ENCODE data around the gene KLHDC8B. TPM values are rescaled to one million over a fixed set of nuclear protein-coding genes. Genes with fewer than 3 reads are reported as not detected.

The KLHDC8B gene
- total RNA-seq, 1 donor from 2014 or later = 1.2 TPM

DNA sequence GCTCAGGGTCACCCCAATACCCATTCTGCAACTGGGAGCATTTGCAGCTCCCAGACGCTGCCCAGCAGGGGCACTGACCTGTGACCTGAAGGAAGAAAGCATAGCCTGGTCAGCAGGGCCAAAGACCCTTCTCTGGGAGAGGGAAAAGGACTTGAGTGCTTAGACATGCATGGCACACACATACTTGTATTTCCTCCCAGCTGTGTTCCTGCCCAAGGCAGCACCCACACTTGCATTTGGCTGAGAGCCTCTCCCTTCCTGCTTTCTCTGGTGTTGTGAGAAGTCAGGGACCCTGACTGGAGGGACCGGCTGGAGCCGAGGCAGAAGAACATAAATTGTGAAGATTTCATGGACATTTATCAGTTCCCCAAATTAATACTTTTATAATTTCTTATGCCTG is 31.3 kb upstream of the KLHDC8B start:
- TF ChIP-seq, protein P1, sequence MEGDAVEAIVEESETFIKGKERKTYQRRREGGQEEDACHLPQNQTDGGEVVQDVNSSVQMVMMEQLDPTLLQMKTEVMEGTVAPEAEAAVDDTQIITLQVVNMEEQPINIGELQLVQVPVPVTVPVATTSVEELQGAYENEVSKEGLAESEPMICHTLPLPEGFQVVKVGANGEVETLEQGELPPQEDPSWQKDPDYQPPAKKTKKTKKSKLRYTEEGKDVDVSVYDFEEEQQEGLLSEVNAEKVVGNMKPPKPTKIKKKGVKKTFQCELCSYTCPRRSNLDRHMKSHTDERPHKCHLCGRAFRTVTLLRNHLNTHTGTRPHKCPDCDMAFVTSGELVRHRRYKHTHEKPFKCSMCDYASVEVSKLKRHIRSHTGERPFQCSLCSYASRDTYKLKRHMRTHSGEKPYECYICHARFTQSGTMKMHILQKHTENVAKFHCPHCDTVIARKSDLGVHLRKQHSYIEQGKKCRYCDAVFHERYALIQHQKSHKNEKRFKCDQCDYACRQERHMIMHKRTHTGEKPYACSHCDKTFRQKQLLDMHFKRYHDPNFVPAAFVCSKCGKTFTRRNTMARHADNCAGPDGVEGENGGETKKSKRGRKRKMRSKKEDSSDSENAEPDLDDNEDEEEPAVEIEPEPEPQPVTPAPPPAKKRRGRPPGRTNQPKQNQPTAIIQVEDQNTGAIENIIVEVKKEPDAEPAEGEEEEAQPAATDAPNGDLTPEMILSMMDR (IDR thresholded peaks at IDR 0.05) = no peak
- H3K4me3 Mint-ChIP-seq = no peak overlapping the region
- ATAC-seq (ENCODE audit: low read depth) (no peak), DNase-seq (no peak)
- intact Hi-C loops (cut with micrococcal nuclease) = no loop called here
- no peak overlapping the region for H3K27ac Mint-ChIP-seq
- H3K36me3 Mint-ChIP-seq (ENCODE audit: low read depth) = no peaks in the 10 kb centered on the region
- CTCF ChIA-PET = no interaction called here
- H3K4me1 Mint-ChIP-seq = no peaks in the 10 kb centered on the region
- H3K27me3 Mint-ChIP-seq = peaks cover 16% of the 10 kb centered on the region
- POLR2A ChIA-PET = no interaction called here
- H3K9me3 Mint-ChIP-seq = peaks cover 9% of the 10 kb centered on the region

DNA sequence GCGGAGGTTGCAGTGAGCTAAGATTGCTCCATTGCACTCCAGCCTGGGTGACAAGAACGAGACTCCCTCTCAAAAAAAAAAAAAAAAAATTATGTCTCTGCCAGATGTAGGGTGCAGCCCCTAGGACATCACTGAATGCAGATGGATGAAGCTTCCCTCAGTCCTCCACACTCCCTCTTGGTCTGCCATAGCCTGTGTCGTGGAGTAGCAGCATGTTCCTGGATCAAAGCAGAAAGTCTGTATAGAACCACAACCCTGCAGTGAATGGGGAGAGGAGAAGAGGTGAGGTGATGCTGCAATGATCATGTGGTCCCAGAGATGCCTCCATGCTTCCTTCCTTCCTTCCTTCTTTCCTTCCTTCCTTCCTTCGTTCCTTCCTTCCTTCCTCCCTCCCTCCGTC is 23.2 kb upstream of the KLHDC8B start:
- TF ChIP-seq, protein P1 (IDR thresholded peaks at IDR 0.05) = no peak
- peaks cover 3% of the 10 kb centered on the region for H3K27me3 Mint-ChIP-seq
- no peak overlapping the region for H3K4me3 Mint-ChIP-seq
- DNase-seq (no peak), ATAC-seq (ENCODE audit: low read depth) (no peak)
- POLR2A ChIA-PET = interaction anchor here (0.7 kb wide), 2 partner anchors 10 to 183 kb away, joined by 3 to 11 read pairs; no protein-coding TSS in a partner anchor
- H3K36me3 Mint-ChIP-seq (ENCODE audit: low read depth) = no peaks in the 10 kb centered on the region
- intact Hi-C loops (cut with micrococcal nuclease) = no loop called here
- no peaks in the 10 kb centered on the region for H3K4me1 Mint-ChIP-seq
- no peaks in the 10 kb centered on the region for H3K9me3 Mint-ChIP-seq
- no peak overlapping the region for H3K27ac Mint-ChIP-seq
- CTCF ChIA-PET = no interaction called here

DNA sequence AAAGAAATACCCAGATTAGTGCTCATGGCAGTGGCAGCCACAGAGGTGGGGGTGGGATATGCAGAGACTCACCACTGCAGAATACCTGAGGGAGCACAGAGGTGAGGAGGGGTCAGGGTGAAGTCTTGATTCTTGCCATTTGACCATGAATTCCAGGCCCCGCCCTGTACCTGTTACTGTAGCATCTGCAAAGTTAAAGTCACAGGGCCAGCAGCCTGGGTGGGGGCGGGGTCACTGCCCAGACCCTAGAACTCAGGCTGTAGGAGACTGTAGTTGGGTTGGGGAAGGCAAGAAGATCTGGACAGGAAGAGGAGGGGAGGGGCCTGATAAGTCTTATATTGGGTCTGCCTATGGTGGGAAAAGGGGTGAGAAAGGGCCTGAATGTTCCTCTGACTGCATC is 19.8 kb upstream of the KLHDC8B start:
- TF ChIP-seq, protein P1 (IDR thresholded peaks at IDR 0.05) = no peak
- DNase-seq = no peak
- ATAC-seq (ENCODE audit: low read depth) = no peak
- Mint-ChIP-seq H3K9me3 (no peaks in the 10 kb centered on the region), H3K27me3 (no peaks in the 10 kb centered on the region), H3K27ac (no peak overlapping the region), H3K4me1 (no peaks in the 10 kb centered on the region), H3K36me3 (ENCODE audit: low read depth) (no peaks in the 10 kb centered on the region), H3K4me3 (no peak overlapping the region)
- ChIA-PET CTCF (interaction anchor here (0.6 kb wide), 1 partner anchor 1765 kb away, joined by 3 read pairs; no protein-coding TSS in a partner anchor), POLR2A (no interaction called here)
- intact Hi-C loops (cut with micrococcal nuclease) = loop anchor here (10.0 kb wide), 1 partner anchor 417 kb away; no protein-coding TSS in a partner anchor

DNA sequence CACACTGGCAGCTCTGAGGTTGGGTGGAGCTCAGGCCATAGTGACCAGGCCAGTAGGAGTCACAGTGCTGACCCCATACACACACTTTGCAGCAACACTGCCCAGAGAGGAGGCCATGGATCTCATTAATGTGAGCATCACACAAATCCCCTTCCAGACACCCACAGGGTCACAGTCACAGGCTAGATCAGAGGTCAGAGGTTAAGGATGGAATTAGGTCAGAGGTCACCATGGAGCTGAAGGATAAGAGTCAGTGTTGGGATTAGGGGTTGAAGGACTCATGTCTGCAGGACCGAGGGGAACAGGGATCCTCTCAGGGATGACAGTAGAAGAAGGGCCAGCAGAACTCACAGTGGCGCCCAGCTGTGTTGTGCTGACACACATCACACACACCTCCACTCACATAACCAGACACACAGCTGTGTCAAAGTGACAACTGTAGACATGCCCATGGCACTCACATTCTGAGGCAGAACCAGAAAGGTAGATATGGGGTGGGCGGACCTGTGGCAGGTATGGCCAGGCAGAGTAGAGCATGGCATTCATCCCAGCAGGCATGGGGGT is 18.0 kb upstream of the KLHDC8B start:
- H3K4me3 Mint-ChIP-seq = no peak overlapping the region
- TF ChIP-seq, protein P1 (IDR thresholded peaks at IDR 0.05) = no peak
- H3K27ac Mint-ChIP-seq = no peak overlapping the region
- H3K27me3 Mint-ChIP-seq = no peaks in the 10 kb centered on the region
- DNase-seq = no peak
- H3K36me3 Mint-ChIP-seq (ENCODE audit: low read depth) = no peaks in the 10 kb centered on the region
- H3K4me1 Mint-ChIP-seq = peaks cover 2% of the 10 kb centered on the region
- POLR2A ChIA-PET = no interaction called here
- no peak for ATAC-seq (ENCODE audit: low read depth)
- CTCF ChIA-PET = no interaction called here
- H3K9me3 Mint-ChIP-seq = no peaks in the 10 kb centered on the region
- intact Hi-C loops (cut with micrococcal nuclease) = loop anchor here (10.0 kb wide), 1 partner anchor 419 kb away; no protein-coding TSS in a partner anchor

DNA sequence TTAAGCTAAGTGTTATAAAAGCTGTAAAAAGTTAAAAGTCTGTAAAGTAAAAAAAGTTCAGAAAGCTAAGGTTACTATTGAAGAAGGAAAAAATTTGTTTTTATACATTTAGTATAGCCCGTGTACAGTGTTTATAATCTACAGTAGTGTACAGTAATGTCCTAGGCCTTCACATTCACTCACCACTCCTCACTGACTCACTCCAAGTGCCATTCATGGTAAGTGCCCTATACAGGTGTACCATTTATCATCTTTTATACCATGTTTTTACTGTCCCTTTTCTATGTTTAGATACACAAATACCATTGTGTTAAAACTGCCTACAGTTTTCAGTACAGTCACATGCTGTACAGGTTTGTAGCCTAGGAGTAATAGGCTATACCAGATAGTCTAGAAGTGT is 14.1 kb upstream of the KLHDC8B start:
- no peak overlapping the region for H3K4me3 Mint-ChIP-seq
- ATAC-seq (ENCODE audit: low read depth) (no peak), DNase-seq (no peak)
- ChIA-PET CTCF (interaction anchor here (1.0 to 5.0 kb wide), 3 partner anchors 12 to 169 kb away, joined by 3 to 46 read pairs (median 4); partner anchors contain the start of gene P4HTM), POLR2A (no interaction called here)
- H3K9me3 Mint-ChIP-seq = no peaks in the 10 kb centered on the region
- TF ChIP-seq, protein P1 (IDR thresholded peaks at IDR 0.05) = no peak
- H3K4me1 Mint-ChIP-seq = peaks cover 2% of the 10 kb centered on the region
- peaks cover 7% of the 10 kb centered on the region for H3K36me3 Mint-ChIP-seq (ENCODE audit: low read depth)
- H3K27me3 Mint-ChIP-seq = no peaks in the 10 kb centered on the region
- no peak overlapping the region for H3K27ac Mint-ChIP-seq
- intact Hi-C loops (cut with micrococcal nuclease) = loop anchor here (10.0 kb wide), 1 partner anchor 422 kb away; no protein-coding TSS in a partner anchor
